ENCODE results near the gene ACADSB. TPM values are rescaled to one million over a fixed set of nuclear protein-coding genes. Genes with fewer than 3 reads are reported as not detected.

The ACADSB gene
- total RNA-seq, 1 experiment from 2014 or later = 14.5 TPM

DNA sequence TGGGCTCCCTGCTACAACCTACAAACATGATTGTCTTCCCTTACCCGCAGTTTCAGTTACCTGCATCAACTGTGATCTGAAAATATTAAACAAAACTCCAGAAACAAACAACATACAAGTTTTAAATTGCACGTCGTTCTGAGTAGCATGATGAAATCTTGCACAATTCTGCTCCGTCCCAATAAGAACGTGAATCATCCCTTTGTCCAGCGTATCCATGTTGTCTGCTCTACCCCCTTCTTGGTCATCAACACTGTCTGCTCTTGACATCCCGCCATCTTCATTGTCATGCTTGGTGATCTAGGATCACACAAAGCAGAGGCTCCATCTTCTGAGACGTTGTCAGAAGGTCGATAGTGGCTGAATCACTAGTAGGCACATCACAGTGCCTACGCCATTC, 53.9 kb downstream of the ACADSB start:
- ChIA-PET CTCF (no interaction called here), POLR2A (no interaction called here)
- H3K27ac Mint-ChIP-seq = no peak overlapping the region
- H3K36me3 Mint-ChIP-seq = no peaks in the 10 kb centered on the region
- H3K4me3 Mint-ChIP-seq = no peak overlapping the region
- ATAC-seq (no peak), DNase-seq (ENCODE audit: low spot score) (no peak)
- peaks cover 2% of the 10 kb centered on the region; the same call in 1 of the 2 replicates for H3K27me3 Mint-ChIP-seq (ENCODE audit: low read depth)
- peaks cover 7% of the 10 kb centered on the region for H3K9me3 Mint-ChIP-seq
- no peaks in the 10 kb centered on the region for H3K4me1 Mint-ChIP-seq
- TF ChIP-seq TP53 (CRISPR knock-in tag; IDR thresholded peaks at IDR 0.05) (no peak), SMAD4 (CRISPR knock-in tag; IDR thresholded peaks at IDR 0.05) (no peak), GRHL2 (CRISPR knock-in tag; IDR thresholded peaks at IDR 0.05; ENCODE audit: insufficient replicate concordance, severe bottlenecking) (no peak), TCF7 (CRISPR knock-in tag; IDR thresholded peaks at IDR 0.05; ENCODE audit: low read depth) (no peak), GABPB1 (CRISPR knock-in tag; IDR thresholded peaks at IDR 0.05) (peak; percentile 85), JAZF1 (CRISPR knock-in tag; IDR thresholded peaks at IDR 0.05) (no peak)
- TF ChIP-seq, protein P1, sequence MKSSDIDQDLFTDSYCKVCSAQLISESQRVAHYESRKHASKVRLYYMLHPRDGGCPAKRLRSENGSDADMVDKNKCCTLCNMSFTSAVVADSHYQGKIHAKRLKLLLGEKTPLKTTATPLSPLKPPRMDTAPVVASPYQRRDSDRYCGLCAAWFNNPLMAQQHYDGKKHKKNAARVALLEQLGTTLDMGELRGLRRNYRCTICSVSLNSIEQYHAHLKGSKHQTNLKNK (CRISPR knock-in tag; IDR thresholded peaks at IDR 0.05) = no peak
- TF ChIP-seq, protein P2, sequence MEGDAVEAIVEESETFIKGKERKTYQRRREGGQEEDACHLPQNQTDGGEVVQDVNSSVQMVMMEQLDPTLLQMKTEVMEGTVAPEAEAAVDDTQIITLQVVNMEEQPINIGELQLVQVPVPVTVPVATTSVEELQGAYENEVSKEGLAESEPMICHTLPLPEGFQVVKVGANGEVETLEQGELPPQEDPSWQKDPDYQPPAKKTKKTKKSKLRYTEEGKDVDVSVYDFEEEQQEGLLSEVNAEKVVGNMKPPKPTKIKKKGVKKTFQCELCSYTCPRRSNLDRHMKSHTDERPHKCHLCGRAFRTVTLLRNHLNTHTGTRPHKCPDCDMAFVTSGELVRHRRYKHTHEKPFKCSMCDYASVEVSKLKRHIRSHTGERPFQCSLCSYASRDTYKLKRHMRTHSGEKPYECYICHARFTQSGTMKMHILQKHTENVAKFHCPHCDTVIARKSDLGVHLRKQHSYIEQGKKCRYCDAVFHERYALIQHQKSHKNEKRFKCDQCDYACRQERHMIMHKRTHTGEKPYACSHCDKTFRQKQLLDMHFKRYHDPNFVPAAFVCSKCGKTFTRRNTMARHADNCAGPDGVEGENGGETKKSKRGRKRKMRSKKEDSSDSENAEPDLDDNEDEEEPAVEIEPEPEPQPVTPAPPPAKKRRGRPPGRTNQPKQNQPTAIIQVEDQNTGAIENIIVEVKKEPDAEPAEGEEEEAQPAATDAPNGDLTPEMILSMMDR (IDR thresholded peaks at IDR 0.05) = no peak

DNA sequence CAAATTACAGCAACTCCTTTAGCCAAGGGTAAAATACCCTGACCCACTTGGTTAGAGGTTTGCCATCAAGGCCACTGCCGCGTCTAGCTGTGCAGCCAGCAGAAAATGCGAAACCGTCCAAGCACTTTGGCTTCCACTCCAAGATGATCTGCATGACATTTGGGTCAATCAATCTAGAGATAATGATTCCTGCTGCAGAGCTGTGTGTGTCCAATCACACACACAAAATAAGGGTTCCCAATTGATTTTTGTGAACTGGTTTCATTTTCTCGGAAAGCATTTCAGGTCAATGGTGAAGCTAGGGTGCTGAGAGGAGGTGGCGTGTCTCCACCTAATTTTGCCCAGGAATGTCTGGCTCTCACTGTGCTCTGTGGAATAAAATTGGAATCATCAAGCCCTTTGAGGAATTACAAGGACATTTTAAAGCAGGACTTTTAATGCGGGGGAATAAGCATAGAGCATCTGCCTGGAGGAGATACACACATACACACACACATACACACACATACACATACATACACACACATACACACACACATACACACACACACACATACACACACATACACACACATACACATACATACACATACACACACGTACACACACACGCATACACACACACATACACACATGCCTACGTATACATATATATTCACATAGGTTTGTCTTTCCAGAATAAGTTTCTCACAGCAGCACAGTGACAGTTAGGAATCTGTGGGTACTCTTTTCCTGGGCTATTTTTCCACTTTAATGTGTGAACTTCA, 59.5 kb downstream of the ACADSB start:
- no peak for DNase-seq (ENCODE audit: low spot score)
- no peak for TF ChIP-seq SMAD4 (CRISPR knock-in tag; IDR thresholded peaks at IDR 0.05)
- no peak for TF ChIP-seq CREM (CRISPR knock-in tag; IDR thresholded peaks at IDR 0.05)
- TF ChIP-seq, protein P3, sequence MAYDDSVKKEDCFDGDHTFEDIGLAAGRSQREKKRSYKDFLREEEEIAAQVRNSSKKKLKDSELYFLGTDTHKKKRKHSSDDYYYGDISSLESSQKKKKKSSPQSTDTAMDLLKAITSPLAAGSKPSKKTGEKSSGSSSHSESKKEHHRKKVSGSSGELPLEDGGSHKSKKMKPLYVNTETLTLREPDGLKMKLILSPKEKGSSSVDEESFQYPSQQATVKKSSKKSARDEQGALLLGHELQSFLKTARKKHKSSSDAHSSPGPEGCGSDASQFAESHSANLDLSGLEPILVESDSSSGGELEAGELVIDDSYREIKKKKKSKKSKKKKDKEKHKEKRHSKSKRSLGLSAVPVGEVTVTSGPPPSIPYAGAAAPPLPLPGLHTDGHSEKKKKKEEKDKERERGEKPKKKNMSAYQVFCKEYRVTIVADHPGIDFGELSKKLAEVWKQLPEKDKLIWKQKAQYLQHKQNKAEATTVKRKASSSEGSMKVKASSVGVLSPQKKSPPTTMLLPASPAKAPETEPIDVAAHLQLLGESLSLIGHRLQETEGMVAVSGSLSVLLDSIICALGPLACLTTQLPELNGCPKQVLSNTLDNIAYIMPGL (CRISPR knock-in tag; IDR thresholded peaks at IDR 0.05) = no peak
- no peak for TF ChIP-seq HMGA2 (CRISPR knock-in tag; IDR thresholded peaks at IDR 0.05)
- no peak for ATAC-seq
- H3K36me3 Mint-ChIP-seq = no peaks in the 10 kb centered on the region
- H3K27me3 Mint-ChIP-seq (ENCODE audit: low read depth) = peaks cover 2% of the 10 kb centered on the region; the same call in 1 of the 2 replicates
- H3K27ac Mint-ChIP-seq = no peak overlapping the region
- peaks cover 7% of the 10 kb centered on the region for H3K9me3 Mint-ChIP-seq
- H3K4me3 Mint-ChIP-seq = no peak overlapping the region
- CTCF ChIA-PET = interaction anchor here (0.8 to 2.1 kb wide), 3 partner anchors 25 to 505 kb away, joined by 3 to 9 read pairs (median 6); no protein-coding TSS in a partner anchor
- H3K4me1 Mint-ChIP-seq = peaks cover 13% of the 10 kb centered on the region
- POLR2A ChIA-PET = interaction anchor here (0.6 kb wide), 1 partner anchor 656 kb away, joined by 3 read pairs; no protein-coding TSS in a partner anchor

DNA sequence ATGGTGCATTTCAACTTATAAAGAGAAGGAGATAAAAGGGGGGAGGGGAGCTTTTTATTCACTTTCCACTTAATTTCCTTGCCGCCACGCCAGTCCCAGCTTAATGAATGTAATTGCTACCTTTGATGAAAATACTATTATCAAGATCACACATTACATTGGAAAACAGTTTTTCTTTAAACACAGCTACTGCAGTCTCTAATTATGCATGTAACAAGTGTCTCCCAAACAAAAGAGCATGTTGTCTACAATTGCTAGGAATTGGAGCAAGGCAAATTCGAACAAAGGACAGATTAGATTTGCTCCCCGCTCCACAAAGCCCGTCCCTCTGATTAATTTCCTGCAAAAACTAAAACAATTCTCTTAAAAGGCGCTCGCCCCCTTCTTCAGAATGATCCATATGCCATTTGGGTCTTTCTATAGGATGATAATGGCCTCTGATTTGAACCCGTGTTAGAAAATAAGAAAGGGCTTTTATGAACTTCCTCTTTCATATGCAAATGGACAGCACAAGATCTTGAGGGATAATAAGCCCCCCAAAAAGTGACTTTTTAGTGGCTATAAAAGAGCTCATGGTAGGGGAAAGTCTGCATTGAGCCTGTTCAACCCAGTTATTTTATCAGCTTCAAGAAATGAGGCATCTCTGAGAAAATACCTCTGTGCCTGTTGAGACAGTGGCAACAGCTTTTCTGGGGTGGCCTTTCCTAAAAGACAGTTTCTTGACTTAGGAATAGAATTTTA, 60.6 kb downstream of the ACADSB start:
- Mint-ChIP-seq H3K4me1 (peaks cover 13% of the 10 kb centered on the region), H3K9me3 (peaks cover 7% of the 10 kb centered on the region), H3K27ac (no peak overlapping the region), H3K36me3 (no peaks in the 10 kb centered on the region), H3K27me3 (ENCODE audit: low read depth) (peaks cover 2% of the 10 kb centered on the region; the same call in 1 of the 2 replicates), H3K4me3 (no peak overlapping the region)
- no peak for ATAC-seq
- ChIA-PET CTCF (interaction anchor here (0.8 to 2.1 kb wide), 4 partner anchors 10 to 504 kb away, joined by 3 to 9 read pairs (median 4); no protein-coding TSS in a partner anchor), POLR2A (interaction anchor here (0.7 kb wide), 1 partner anchor 311 kb away, joined by 3 read pairs; no protein-coding TSS in a partner anchor)
- no peak for DNase-seq (ENCODE audit: low spot score)
- TF ChIP-seq ZBTB21 (CRISPR knock-in tag; IDR thresholded peaks at IDR 0.05; ENCODE audit: borderline replicate concordance) (no peak), OVOL2 (CRISPR knock-in tag; IDR thresholded peaks at IDR 0.05; ENCODE audit: borderline replicate concordance) (no peak), ESRRA (CRISPR knock-in tag; IDR thresholded peaks at IDR 0.05; ENCODE audit: borderline replicate concordance) (no peak), EMX1 (CRISPR knock-in tag; IDR thresholded peaks at IDR 0.05) (no peak), NR2C2 (CRISPR knock-in tag; IDR thresholded peaks at IDR 0.05) (no peak), ZNF232 (CRISPR knock-in tag; IDR thresholded peaks at IDR 0.05) (no peak), TP53 (CRISPR knock-in tag; IDR thresholded peaks at IDR 0.05) (no peak)
- TF ChIP-seq, protein P4, sequence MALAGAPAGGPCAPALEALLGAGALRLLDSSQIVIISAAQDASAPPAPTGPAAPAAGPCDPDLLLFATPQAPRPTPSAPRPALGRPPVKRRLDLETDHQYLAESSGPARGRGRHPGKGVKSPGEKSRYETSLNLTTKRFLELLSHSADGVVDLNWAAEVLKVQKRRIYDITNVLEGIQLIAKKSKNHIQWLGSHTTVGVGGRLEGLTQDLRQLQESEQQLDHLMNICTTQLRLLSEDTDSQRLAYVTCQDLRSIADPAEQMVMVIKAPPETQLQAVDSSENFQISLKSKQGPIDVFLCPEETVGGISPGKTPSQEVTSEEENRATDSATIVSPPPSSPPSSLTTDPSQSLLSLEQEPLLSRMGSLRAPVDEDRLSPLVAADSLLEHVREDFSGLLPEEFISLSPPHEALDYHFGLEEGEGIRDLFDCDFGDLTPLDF (CRISPR knock-in tag; IDR thresholded peaks at IDR 0.05) = no peak
- TF ChIP-seq, protein P5, sequence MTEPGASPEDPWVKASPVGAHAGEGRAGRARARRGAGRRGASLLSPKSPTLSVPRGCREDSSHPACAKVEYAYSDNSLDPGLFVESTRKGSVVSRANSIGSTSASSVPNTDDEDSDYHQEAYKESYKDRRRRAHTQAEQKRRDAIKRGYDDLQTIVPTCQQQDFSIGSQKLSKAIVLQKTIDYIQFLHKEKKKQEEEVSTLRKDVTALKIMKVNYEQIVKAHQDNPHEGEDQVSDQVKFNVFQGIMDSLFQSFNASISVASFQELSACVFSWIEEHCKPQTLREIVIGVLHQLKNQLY (CRISPR knock-in tag; IDR thresholded peaks at IDR 0.05) = no peak
- TF ChIP-seq, protein P6, sequence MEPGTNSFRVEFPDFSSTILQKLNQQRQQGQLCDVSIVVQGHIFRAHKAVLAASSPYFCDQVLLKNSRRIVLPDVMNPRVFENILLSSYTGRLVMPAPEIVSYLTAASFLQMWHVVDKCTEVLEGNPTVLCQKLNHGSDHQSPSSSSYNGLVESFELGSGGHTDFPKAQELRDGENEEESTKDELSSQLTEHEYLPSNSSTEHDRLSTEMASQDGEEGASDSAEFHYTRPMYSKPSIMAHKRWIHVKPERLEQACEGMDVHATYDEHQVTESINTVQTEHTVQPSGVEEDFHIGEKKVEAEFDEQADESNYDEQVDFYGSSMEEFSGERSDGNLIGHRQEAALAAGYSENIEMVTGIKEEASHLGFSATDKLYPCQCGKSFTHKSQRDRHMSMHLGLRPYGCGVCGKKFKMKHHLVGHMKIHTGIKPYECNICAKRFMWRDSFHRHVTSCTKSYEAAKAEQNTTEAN (CRISPR knock-in tag; IDR thresholded peaks at IDR 0.05) = no peak
